Spleen (tissue), 11 donors: Measurements from ENCODE around the gene SLC22A4. TPM values are rescaled to one million over a fixed set of nuclear protein-coding genes. Genes with fewer than 3 reads are reported as not detected.

ENCODE experiments used
- DNase-seq: peaks from one replicate; pipeline ENCODE4 v3.0.0-alpha.2; 2020
- H3K27ac ChIP-seq, 8 donors: fragments of 200-600 bp; sonication (generic) in 7 of 8; 1 replicate in 4 of 8; 2 replicates in 4 of 8; pipeline versions ENCODE4 v1.5.0 to v1.8.0; 2016 to 2021; ENCODE audit warnings: inconsistent platforms in 4 of 8, mild to moderate bottlenecking in 4 of 8, moderate library complexity in 1 of 8
- H3K27me3 ChIP-seq, 7 donors: fragments of 200-600 bp; sonication (generic) in 6 of 7; replicated peaks in 1 of 7; 1 replicate in 4 of 7; 2 replicates in 3 of 7; pipeline versions ENCODE4 v1.5.0 to v1.8.0; 2016 to 2021; ENCODE audit warnings: inconsistent platforms in 3 of 7, mild to moderate bottlenecking in 1 of 7
- H3K36me3 ChIP-seq, 6 donors: fragments of 200-600 bp; sonication (generic) in 5 of 6; 1 replicate in 4 of 6; 2 replicates in 2 of 6; pipeline versions ENCODE4 v1.5.0 to v1.8.0; 2016 to 2021; ENCODE audit warnings: inconsistent platforms in 2 of 6
- H3K4me1 ChIP-seq, 6 donors: fragments of 200-600 bp; sonication (generic) in 5 of 6; 1 replicate in 3 of 6; 2 replicates in 3 of 6; pipeline versions ENCODE4 v1.5.0 to v1.8.0; 2016 to 2021; ENCODE audit warnings: inconsistent platforms in 3 of 6
- H3K4me3 ChIP-seq, 8 donors: fragments of 200-600 bp; sonication (generic) in 7 of 8; 1 replicate in 4 of 8; 2 replicates in 4 of 8; pipeline versions ENCODE4 v1.5.0 to v1.8.0; 2016 to 2021; ENCODE audit warnings: inconsistent platforms in 4 of 8, mild to moderate bottlenecking in 4 of 8, moderate library complexity in 2 of 8
- H3K9me3 ChIP-seq, 8 donors: fragments of 200-600 bp; sonication (generic) in 7 of 8; 1 replicate in 4 of 8; 2 replicates in 4 of 8; pipeline versions ENCODE4 v1.5.0 to v1.8.0; 2016 to 2021; ENCODE audit warnings: inconsistent platforms in 4 of 8
- POLR2A ChIP-seq, 3 donors: fragments of 450-650 bp; IDR thresholded peaks; one replicate each; pipeline ENCODE4 v1.5.1; 2017; ENCODE audit warnings: antibody characterized with exemption in 3 of 3, mild to moderate bottlenecking in 1 of 3
- POLR2AphosphoS5 ChIP-seq, 3 donors: sonication (generic); formaldehyde crosslinking; IDR thresholded peaks; one replicate each; pipeline ENCODE4 v1.5.1; 2017; ENCODE audit warnings: antibody characterized with exemption in 3 of 3
- WGBS, 5 donors: extraction: QIAGEN DNeasy Blood & Tissue Kit in 3 of 5; methylation state at CpG; one replicate each; pipeline versions ENCODE4 v1.1.5 to v1.1.7; 2013 to 2018; 5-methylcytosine and 5-hydroxymethylcytosine counted together
- intact Hi-C: fragments of 100-400 bp; cut with DNase I; formaldehyde crosslinking; loops from one replicate; pipeline ENCODE4 v1.15.0; 2023; ENCODE audit warnings: low total_unique reads
- polyA plus RNA-seq, 3 donors: library from polyadenylated mRNA; stranded (reverse); fragments of 200-250 nt; gene quantifications; one replicate each; pipeline ENCODE4 v1.2.1, GENCODE V29; 2013
- total RNA-seq, 7 donors: library from RNA; depleted of rRNA in 3 of 7; stranded (reverse); fragments of >200 nt in 3 of 7; fragmentation: NEBNext Ultra II Directional in 4 of 7; extraction: Animal tissue kit (Norgen Biotek cat#: 25700) in 4 of 7; gene quantifications; one replicate each; pipeline versions ENCODE4 v1.1.0 to v1.2.1, GENCODE V29; 2016 to 2021
- TF ChIP-seq, protein P1 (sequence below), 11 experiments: fragments of 200-600 bp in 7 of 11; fragments of 450-650 bp in 4 of 11; sonication (generic) in 4 of 11; IDR thresholded peaks in 8 of 11; conservative IDR thresholded peaks in 3 of 11; 1 replicate in 7 of 11; 2 replicates in 4 of 11; pipeline versions ENCODE4 v1.4.0 to v1.8.0; 2016 to 2021; ENCODE audit warnings: antibody characterized with exemption in 11 of 11, inconsistent platforms in 4 of 11, mild to moderate bottlenecking in 1 of 11
- donor health status: healthy with polysubstance abuse.
- donor health status: DM: no; HTN: no; CAD: no; lungs with moderate emphysema.
- donor health status: DM: no; HTN: no; CAD: no.
- donor health status: Bipolar disorder and iron deficiency.
- donor health status: healthy.
- donor health status: DM: no; HTN: no; CAD: no.
- donor health status: DM: yes; HTN: yes; CAD: no.

Gene SLC22A4
- total and polyA plus RNA-seq, 10 donors, result 0.47 to 25.1 (median 8.5) TPM

DNA sequence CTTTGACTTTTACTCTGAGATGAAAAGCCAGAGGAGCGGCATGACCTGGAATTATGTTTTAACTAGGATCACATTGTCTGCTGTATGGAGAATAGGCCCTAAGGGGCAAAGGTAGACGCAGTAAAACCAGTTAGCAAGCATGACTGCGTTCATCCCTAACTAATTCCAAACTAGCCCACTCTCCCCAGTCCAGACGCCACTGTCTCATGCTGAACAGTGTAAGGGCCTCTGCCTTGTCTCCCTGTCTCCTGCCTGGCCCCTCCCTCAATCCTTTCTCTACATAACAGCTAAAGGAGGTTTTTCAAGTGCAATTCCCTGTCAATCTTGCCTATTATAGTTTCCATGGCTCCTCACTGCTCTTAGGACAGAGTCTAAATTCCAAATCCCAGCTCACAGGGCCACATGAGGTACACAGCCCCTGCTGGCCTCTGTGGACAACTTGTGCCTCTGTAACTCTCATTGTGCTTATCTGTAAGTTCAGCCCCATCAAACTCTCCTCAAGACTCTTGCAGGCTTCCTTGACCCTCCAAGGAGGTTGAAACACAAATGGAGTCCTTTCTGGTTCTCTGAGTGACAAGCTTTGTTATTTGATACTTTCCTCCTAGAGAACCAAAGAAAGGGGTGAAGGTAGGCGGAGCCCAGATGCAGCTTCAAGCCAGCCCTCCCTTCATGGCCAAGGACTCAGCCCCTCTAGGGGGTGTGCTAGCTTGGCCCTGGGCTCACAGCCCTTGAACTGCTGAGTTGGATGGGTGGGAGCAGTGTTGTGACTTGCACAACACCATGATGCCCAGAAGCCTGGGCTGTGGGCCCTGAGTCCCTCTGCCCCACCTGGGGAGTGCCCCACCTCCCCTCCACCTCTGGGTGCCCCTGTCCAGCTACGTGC is 16.0 kb upstream of the SLC22A4 start:
- TF ChIP-seq POLR2A (IDR thresholded peaks at IDR 0.05), result no peak
- TF ChIP-seq, protein P1, sequence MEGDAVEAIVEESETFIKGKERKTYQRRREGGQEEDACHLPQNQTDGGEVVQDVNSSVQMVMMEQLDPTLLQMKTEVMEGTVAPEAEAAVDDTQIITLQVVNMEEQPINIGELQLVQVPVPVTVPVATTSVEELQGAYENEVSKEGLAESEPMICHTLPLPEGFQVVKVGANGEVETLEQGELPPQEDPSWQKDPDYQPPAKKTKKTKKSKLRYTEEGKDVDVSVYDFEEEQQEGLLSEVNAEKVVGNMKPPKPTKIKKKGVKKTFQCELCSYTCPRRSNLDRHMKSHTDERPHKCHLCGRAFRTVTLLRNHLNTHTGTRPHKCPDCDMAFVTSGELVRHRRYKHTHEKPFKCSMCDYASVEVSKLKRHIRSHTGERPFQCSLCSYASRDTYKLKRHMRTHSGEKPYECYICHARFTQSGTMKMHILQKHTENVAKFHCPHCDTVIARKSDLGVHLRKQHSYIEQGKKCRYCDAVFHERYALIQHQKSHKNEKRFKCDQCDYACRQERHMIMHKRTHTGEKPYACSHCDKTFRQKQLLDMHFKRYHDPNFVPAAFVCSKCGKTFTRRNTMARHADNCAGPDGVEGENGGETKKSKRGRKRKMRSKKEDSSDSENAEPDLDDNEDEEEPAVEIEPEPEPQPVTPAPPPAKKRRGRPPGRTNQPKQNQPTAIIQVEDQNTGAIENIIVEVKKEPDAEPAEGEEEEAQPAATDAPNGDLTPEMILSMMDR (IDR thresholded peaks at IDR 0.05 in 8 of 11, conservative IDR thresholded peaks at IDR 0.05 in 3 of 11), result no peak
- TF ChIP-seq POLR2AphosphoS5 (IDR thresholded peaks at IDR 0.05), result no peak
- peak; percentile 47 for DNase-seq
- Histone ChIP-seq H3K27me3 (peaks cover 0 to 13% (median 0%) of the 10 kb centered on the region in 7 donors), H3K9me3 (no peaks in the 10 kb centered on the region), H3K36me3 (no peaks in the 10 kb centered on the region), H3K27ac (no peak overlapping the region), H3K4me3 (no peak overlapping the region), H3K4me1 (peaks cover 0 to 8% (median under 1%) of the 10 kb centered on the region in 6 donors)
- WGBS, 5 donors, result 83 to 96% (median 86%) methylated on average over 6 of the region's 6 CpGs
- intact Hi-C loops, result no loop called here

DNA sequence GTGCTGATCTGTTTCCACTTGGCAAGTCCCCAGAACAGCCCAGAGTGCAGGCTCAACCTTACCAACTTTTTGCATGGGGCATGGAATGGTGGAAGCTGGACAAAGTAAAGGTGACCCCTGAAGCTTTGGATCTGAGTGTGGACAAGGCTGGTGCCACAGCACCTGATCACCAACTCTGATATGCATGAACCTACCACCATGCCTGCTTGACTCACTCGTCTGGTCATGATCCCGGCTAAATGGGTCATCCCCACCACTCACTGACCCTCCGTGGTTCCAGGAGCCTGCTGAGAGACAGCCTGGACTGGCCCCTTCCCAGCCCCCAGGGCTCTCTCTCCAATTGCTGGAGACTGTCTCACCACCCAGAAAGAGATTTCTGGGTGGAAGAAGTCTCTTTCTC is 14.4 kb upstream of the SLC22A4 start:
- peak; percentile 41 for DNase-seq
- Histone ChIP-seq H3K9me3 (no peaks in the 10 kb centered on the region), H3K4me3 (no peak overlapping the region), H3K27me3 (no peaks in the 10 kb centered on the region), H3K36me3 (no peaks in the 10 kb centered on the region), H3K27ac (peak overlapping the region in 3 of 8 donors; percentile 48 to 70 (median 50)), H3K4me1 (peaks cover 0 to 8% (median 0%) of the 10 kb centered on the region in 6 donors)
- intact Hi-C loops, result no loop called here
- WGBS, 5 donors, result 82 to 98% (median 92%) methylated on average over 3 of the region's 3 CpGs
- TF ChIP-seq, protein P1 (IDR thresholded peaks at IDR 0.05 in 8 of 11, conservative IDR thresholded peaks at IDR 0.05 in 3 of 11), result no peak
- TF ChIP-seq POLR2A (IDR thresholded peaks at IDR 0.05) (no peak), POLR2AphosphoS5 (IDR thresholded peaks at IDR 0.05) (no peak)

DNA sequence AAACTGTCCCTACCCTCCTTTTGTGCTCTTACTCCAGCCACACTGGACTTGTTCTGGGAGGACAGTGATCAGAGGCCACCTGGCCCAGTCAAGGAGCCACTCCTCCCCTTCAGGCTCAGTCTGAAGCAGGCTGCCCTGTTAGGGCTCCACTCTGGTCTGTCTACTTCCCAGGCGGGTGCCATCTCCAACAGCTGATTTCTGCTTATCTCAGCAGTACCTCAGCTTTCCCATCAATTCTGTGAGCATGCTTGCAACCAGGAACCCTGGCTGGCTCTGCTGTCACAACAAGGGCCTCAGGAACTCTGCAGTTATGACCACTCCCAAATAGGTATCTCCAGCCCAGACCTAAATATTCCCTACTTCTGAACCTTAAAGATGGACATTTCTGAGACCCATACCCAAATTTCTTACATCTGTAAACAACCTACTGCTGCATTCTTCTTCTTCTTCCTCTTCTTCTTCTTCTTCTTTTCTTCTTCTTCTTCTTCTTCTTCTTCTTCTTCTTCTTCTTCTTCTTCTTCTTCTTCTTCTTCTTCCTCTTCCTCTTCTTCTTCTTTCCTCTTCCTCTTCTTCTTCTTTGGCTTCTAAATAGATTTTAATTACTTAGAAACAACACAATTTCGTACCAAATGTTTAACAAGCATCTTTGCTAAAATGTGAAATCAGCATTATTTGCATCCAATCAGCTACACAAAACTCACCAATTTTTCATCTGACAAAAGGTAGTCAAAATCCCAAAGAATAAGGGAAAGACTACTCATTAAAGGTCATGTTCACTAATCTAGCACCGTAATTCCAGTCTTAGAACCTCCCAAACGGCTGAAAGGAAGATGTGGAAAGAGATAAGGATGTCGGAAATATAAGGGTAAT is 13.6 kb upstream of the SLC22A4 start:
- WGBS, 5 donors, result 76 to 86% (median 78%) methylated on average over 5 of the region's 5 CpGs
- TF ChIP-seq, protein P1 (IDR thresholded peaks at IDR 0.05 in 8 of 11, conservative IDR thresholded peaks at IDR 0.05 in 3 of 11), result no peak
- TF ChIP-seq POLR2AphosphoS5 (IDR thresholded peaks at IDR 0.05) (no peak), POLR2A (IDR thresholded peaks at IDR 0.05) (no peak)
- Histone ChIP-seq H3K27ac (peak overlapping the region in 3 of 8 donors; percentile 48 to 70 (median 50)), H3K4me1 (peaks cover 0 to 8% (median 0%) of the 10 kb centered on the region in 6 donors), H3K36me3 (no peaks in the 10 kb centered on the region), H3K9me3 (no peaks in the 10 kb centered on the region), H3K27me3 (no peaks in the 10 kb centered on the region), H3K4me3 (no peak overlapping the region)
- no peak for DNase-seq
- intact Hi-C loops, result no loop called here
